ENCODE measurements around the gene AKR1B15. TPM values are rescaled to one million over a fixed set of nuclear protein-coding genes. Genes with fewer than 3 reads are reported as not detected.

The AKR1B15 gene
- total RNA-seq (0.24 TPM), polyA plus RNA-seq (2.0 TPM)
- long read RNA-seq, donor 1 = 0 reads
- long read RNA-seq, donor 2 = 0 reads
- long read RNA-seq, donor 3 = 0 reads
- long read RNA-seq, donor 4 = 0 reads
- long read RNA-seq, donor 5 = 0 reads
- long read RNA-seq, donor 6 = 0 reads
- long read RNA-seq, donor 7 = 0 reads
- long read RNA-seq, donor 8 = 0 reads
- long read RNA-seq, donor 9 = 0 reads
- long read RNA-seq, donor 10 = 0 reads

- H3K4me3 ChIP-seq (ENCODE audit: low read length in 2 of 2) = no peak within 1 kb of the TSS
- H3K36me3 ChIP-seq (ENCODE audit: control insufficient read depth in 2 of 2, insufficient read depth in 2 of 2, low read length in 1 of 2) = no peaks in the 10 kb centered on the region
- no peak for DNase-seq (ENCODE audit: low read depth in 6 of 9, low spot score in 9 of 9)
- 93% methylated on average over 14 of the region's 14 CpGs for WGBS
- H3K27ac ChIP-seq (ENCODE audit: low read depth in 1 of 2, low read length in 1 of 2) = no peak within 1 kb of the TSS
- H3K4me1 ChIP-seq (ENCODE audit: control insufficient read depth in 2 of 2, insufficient read depth in 2 of 2, low read length in 2 of 2) = no peaks in the 10 kb centered on the region
- no peaks in the 10 kb centered on the region for H3K9me3 ChIP-seq (ENCODE audit: control insufficient read depth in 2 of 2, insufficient read depth in 1 of 2, low read length in 1 of 2)
- H3K27me3 ChIP-seq (ENCODE audit: control insufficient read depth in 2 of 2, insufficient read depth in 1 of 2, low read length in 1 of 2) = no peaks in the 10 kb centered on the region
Observed at GRCh38 chr7:134548877-134549276, at the start of gene AKR1B15. Gene AKR1B15, plus strand, starts transcription at chr7:134549110. Its CDS starts 15,510 bp downstream, at chr7:134564620.

GRCh38 chr7:134500406-134500805, 48.5 kb upstream of the AKR1B15 start:
- no peaks in the 10 kb centered on the region for H3K4me1 ChIP-seq (ENCODE audit: control insufficient read depth in 2 of 2, insufficient read depth in 2 of 2, low read length in 2 of 2)
- no peaks in the 10 kb centered on the region for H3K27me3 ChIP-seq (ENCODE audit: control insufficient read depth in 2 of 2, insufficient read depth in 1 of 2, low read length in 1 of 2)
- WGBS = 91% methylated on average over 2 of the region's 2 CpGs
- no peak for DNase-seq (ENCODE audit: low read depth in 6 of 9, low spot score in 9 of 9)
- H3K9me3 ChIP-seq (ENCODE audit: control insufficient read depth in 2 of 2, insufficient read depth in 1 of 2, low read length in 1 of 2) = no peaks in the 10 kb centered on the region
- H3K36me3 ChIP-seq (ENCODE audit: control insufficient read depth in 2 of 2, insufficient read depth in 2 of 2, low read length in 1 of 2) = no peaks in the 10 kb centered on the region
- no peak overlapping the region for H3K27ac ChIP-seq (ENCODE audit: low read depth in 1 of 2, low read length in 1 of 2)
- H3K4me3 ChIP-seq (ENCODE audit: low read length in 2 of 2) = no peak overlapping the region

- Histone ChIP-seq H3K4me1 (ENCODE audit: control insufficient read depth in 2 of 2, insufficient read depth in 2 of 2, low read length in 2 of 2) (no peaks in the 10 kb centered on the region), H3K27me3 (ENCODE audit: control insufficient read depth in 2 of 2, insufficient read depth in 1 of 2, low read length in 1 of 2) (no peaks in the 10 kb centered on the region), H3K36me3 (ENCODE audit: control insufficient read depth in 2 of 2, insufficient read depth in 2 of 2, low read length in 1 of 2) (no peaks in the 10 kb centered on the region), H3K9me3 (ENCODE audit: control insufficient read depth in 2 of 2, insufficient read depth in 1 of 2, low read length in 1 of 2) (no peaks in the 10 kb centered on the region), H3K4me3 (ENCODE audit: low read length in 2 of 2) (no peak overlapping the region), H3K27ac (ENCODE audit: low read depth in 1 of 2, low read length in 1 of 2) (no peak overlapping the region)
- WGBS = 79% methylated on average over 5 of the region's 5 CpGs
- DNase-seq (ENCODE audit: low read depth in 6 of 9, low spot score in 9 of 9) = no peak
Observed at GRCh38 chr7:134500982-134501381, 47.9 kb upstream of the AKR1B15 start.

GRCh38 chr7:134502463-134503371, 46.2 kb upstream of the AKR1B15 start:
- Histone ChIP-seq H3K27ac (ENCODE audit: low read depth in 1 of 2, low read length in 1 of 2) (no peak overlapping the region), H3K9me3 (ENCODE audit: control insufficient read depth in 2 of 2, insufficient read depth in 1 of 2, low read length in 1 of 2) (no peaks in the 10 kb centered on the region), H3K27me3 (ENCODE audit: control insufficient read depth in 2 of 2, insufficient read depth in 1 of 2, low read length in 1 of 2) (no peaks in the 10 kb centered on the region), H3K36me3 (ENCODE audit: control insufficient read depth in 2 of 2, insufficient read depth in 2 of 2, low read length in 1 of 2) (no peaks in the 10 kb centered on the region), H3K4me1 (ENCODE audit: control insufficient read depth in 2 of 2, insufficient read depth in 2 of 2, low read length in 2 of 2) (no peaks in the 10 kb centered on the region), H3K4me3 (ENCODE audit: low read length in 2 of 2) (no peak overlapping the region)
- whole genome bisulfite sequencing = 90% methylated on average over 3 of the region's 3 CpGs
- DNase-seq (ENCODE audit: low read depth in 6 of 9, low spot score in 9 of 9) = no peak

- H3K27ac ChIP-seq (ENCODE audit: low read depth in 1 of 2, low read length in 1 of 2) = no peak overlapping the region
- H3K9me3 ChIP-seq (ENCODE audit: control insufficient read depth in 2 of 2, insufficient read depth in 1 of 2, low read length in 1 of 2) = no peaks in the 10 kb centered on the region
- DNase-seq (ENCODE audit: low read depth in 6 of 9, low spot score in 9 of 9) = no peak
- H3K36me3 ChIP-seq (ENCODE audit: control insufficient read depth in 2 of 2, insufficient read depth in 2 of 2, low read length in 1 of 2) = no peaks in the 10 kb centered on the region
- 93% methylated on average over 3 of the region's 3 CpGs for WGBS
- no peaks in the 10 kb centered on the region for H3K4me1 ChIP-seq (ENCODE audit: control insufficient read depth in 2 of 2, insufficient read depth in 2 of 2, low read length in 2 of 2)
- H3K27me3 ChIP-seq (ENCODE audit: control insufficient read depth in 2 of 2, insufficient read depth in 1 of 2, low read length in 1 of 2) = no peaks in the 10 kb centered on the region
- no peak overlapping the region for H3K4me3 ChIP-seq (ENCODE audit: low read length in 2 of 2)
Observed at GRCh38 chr7:134504660-134505164, 44.2 kb upstream of the AKR1B15 start.

- Histone ChIP-seq H3K27ac (ENCODE audit: low read depth in 1 of 2, low read length in 1 of 2) (no peak overlapping the region), H3K27me3 (ENCODE audit: control insufficient read depth in 2 of 2, insufficient read depth in 1 of 2, low read length in 1 of 2) (no peaks in the 10 kb centered on the region), H3K4me3 (ENCODE audit: low read length in 2 of 2) (no peak overlapping the region), H3K9me3 (ENCODE audit: control insufficient read depth in 2 of 2, insufficient read depth in 1 of 2, low read length in 1 of 2) (no peaks in the 10 kb centered on the region), H3K36me3 (ENCODE audit: control insufficient read depth in 2 of 2, insufficient read depth in 2 of 2, low read length in 1 of 2) (no peaks in the 10 kb centered on the region), H3K4me1 (ENCODE audit: control insufficient read depth in 2 of 2, insufficient read depth in 2 of 2, low read length in 2 of 2) (no peaks in the 10 kb centered on the region)
- DNase-seq (ENCODE audit: low read depth in 6 of 9, low spot score in 9 of 9) = no peak
- 83% methylated on average over 4 of the region's 4 CpGs for WGBS
Observed at GRCh38 chr7:134505856-134506255, 43.1 kb upstream of the AKR1B15 start.

- Histone ChIP-seq H3K4me3 (ENCODE audit: low read length in 2 of 2) (no peak overlapping the region), H3K36me3 (ENCODE audit: control insufficient read depth in 2 of 2, insufficient read depth in 2 of 2, low read length in 1 of 2) (no peaks in the 10 kb centered on the region), H3K27me3 (ENCODE audit: control insufficient read depth in 2 of 2, insufficient read depth in 1 of 2, low read length in 1 of 2) (no peaks in the 10 kb centered on the region), H3K27ac (ENCODE audit: low read depth in 1 of 2, low read length in 1 of 2) (no peak overlapping the region), H3K4me1 (ENCODE audit: control insufficient read depth in 2 of 2, insufficient read depth in 2 of 2, low read length in 2 of 2) (no peaks in the 10 kb centered on the region), H3K9me3 (ENCODE audit: control insufficient read depth in 2 of 2, insufficient read depth in 1 of 2, low read length in 1 of 2) (no peaks in the 10 kb centered on the region)
- no peak for DNase-seq (ENCODE audit: low read depth in 6 of 9, low spot score in 9 of 9)
- WGBS = 91% methylated on average over 1 of the region's 1 CpG
Observed at GRCh38 chr7:134509010-134509409, 39.9 kb upstream of the AKR1B15 start.

GRCh38 chr7:134510646-134511045, 38.3 kb upstream of the AKR1B15 start:
- Histone ChIP-seq H3K27ac (ENCODE audit: low read depth in 1 of 2, low read length in 1 of 2) (no peak overlapping the region), H3K9me3 (ENCODE audit: control insufficient read depth in 2 of 2, insufficient read depth in 1 of 2, low read length in 1 of 2) (no peaks in the 10 kb centered on the region), H3K36me3 (ENCODE audit: control insufficient read depth in 2 of 2, insufficient read depth in 2 of 2, low read length in 1 of 2) (no peaks in the 10 kb centered on the region), H3K27me3 (ENCODE audit: control insufficient read depth in 2 of 2, insufficient read depth in 1 of 2, low read length in 1 of 2) (no peaks in the 10 kb centered on the region), H3K4me1 (ENCODE audit: control insufficient read depth in 2 of 2, insufficient read depth in 2 of 2, low read length in 2 of 2) (no peaks in the 10 kb centered on the region), H3K4me3 (ENCODE audit: low read length in 2 of 2) (no peak overlapping the region)
- 98% methylated on average over 5 of the region's 5 CpGs for WGBS
- no peak for DNase-seq (ENCODE audit: low read depth in 6 of 9, low spot score in 9 of 9)

GRCh38 chr7:134512271-134512670, 36.6 kb upstream of the AKR1B15 start:
- Histone ChIP-seq H3K36me3 (ENCODE audit: control insufficient read depth in 2 of 2, insufficient read depth in 2 of 2, low read length in 1 of 2) (no peaks in the 10 kb centered on the region), H3K27me3 (ENCODE audit: control insufficient read depth in 2 of 2, insufficient read depth in 1 of 2, low read length in 1 of 2) (no peaks in the 10 kb centered on the region), H3K27ac (ENCODE audit: low read depth in 1 of 2, low read length in 1 of 2) (no peak overlapping the region), H3K4me3 (ENCODE audit: low read length in 2 of 2) (no peak overlapping the region), H3K4me1 (ENCODE audit: control insufficient read depth in 2 of 2, insufficient read depth in 2 of 2, low read length in 2 of 2) (no peaks in the 10 kb centered on the region), H3K9me3 (ENCODE audit: control insufficient read depth in 2 of 2, insufficient read depth in 1 of 2, low read length in 1 of 2) (no peaks in the 10 kb centered on the region)
- WGBS = 98% methylated on average over 1 of the region's 1 CpG
- no peak for DNase-seq (ENCODE audit: low read depth in 6 of 9, low spot score in 9 of 9)
